HepG2 (cell line): ENCODE data around the gene LMTK2.

Experiments used
- CEBPZ ChIP-seq: IDR thresholded peaks from 2 replicates; pipeline ENCODE4 v1.6.1; 2012; ENCODE audit warnings: low read length, improper control_type of control experiment
- CTCF ChIP-seq: sonication (generic); formaldehyde crosslinking; IDR thresholded peaks from 2 replicates; pipeline ENCODE4 v1.5.0; 2020; ENCODE audit warnings: mild to moderate bottlenecking, missing genetic modification reagents, moderate library complexity
- FOXA1 ChIP-seq, 2 experiments: fragments of 450-650 bp in 1 of 2; sonication (generic) in 1 of 2; formaldehyde crosslinking in 1 of 2; IDR thresholded peaks; 2 replicates each; pipeline versions ENCODE4 v1.4.0 to v1.6.1; 2016 to 2020; ENCODE audit warnings: missing genetic modification reagents in 1 of 2
- FOXJ3 ChIP-seq: sonication (generic); formaldehyde crosslinking; IDR thresholded peaks from 2 replicates; pipeline ENCODE4 v1.4.0; 2020; ENCODE audit warnings: missing genetic modification reagents, mild to moderate bottlenecking, borderline replicate concordance
- IKZF1 ChIP-seq: fragments of 450-650 bp; IDR thresholded peaks from 2 replicates; pipeline ENCODE4 v1.7.1; 2016
- MTF1 ChIP-seq: sonication (generic); formaldehyde crosslinking; IDR thresholded peaks from 2 replicates; pipeline ENCODE4 v1.5.0; 2020; ENCODE audit warnings: missing genetic modification reagents
- MXI1 ChIP-seq: IDR thresholded peaks from 3 replicates; pipeline ENCODE4 v1.6.1; 2012; ENCODE audit warnings: low read depth, low read length, inconsistent platforms, borderline replicate concordance
- NFYB ChIP-seq: sonication (generic); formaldehyde crosslinking; IDR thresholded peaks from 2 replicates; pipeline ENCODE4 v1.4.0; 2020; ENCODE audit warnings: missing genetic modification reagents
- POLR2A ChIP-seq, 2 experiments: IDR thresholded peaks; 2 replicates each; pipeline ENCODE4 v1.6.1; 2011; ENCODE audit warnings: low read depth in 2 of 2, low read length in 2 of 2, mild to moderate bottlenecking in 1 of 2, moderate library complexity in 1 of 2; ENCODE audit not compliant: insufficient read depth in 1 of 2
- REST ChIP-seq, 2 experiments: IDR thresholded peaks; 2 replicates each; pipeline ENCODE4 v1.6.1; 2011 to 2012; ENCODE audit warnings: low read length in 2 of 2, borderline replicate concordance in 1 of 2, low read depth in 1 of 2, mild to moderate bottlenecking in 1 of 2, moderate library complexity in 1 of 2
- ZNF362 ChIP-seq: sonication (generic); formaldehyde crosslinking; IDR thresholded peaks from 2 replicates; pipeline ENCODE4 v1.4.0; 2020; ENCODE audit warnings: missing genetic modification reagents, mild to moderate bottlenecking, borderline replicate concordance
- ZNF556 ChIP-seq: sonication (generic); formaldehyde crosslinking; IDR thresholded peaks from 2 replicates; pipeline ENCODE4 v1.4.0; 2020; ENCODE audit warnings: mild to moderate bottlenecking, missing genetic modification reagents, borderline replicate concordance
- ZNF589 ChIP-seq: sonication (generic); formaldehyde crosslinking; conservative IDR thresholded peaks from 2 replicates; pipeline ENCODE4 v1.8.0; 2022; ENCODE audit warnings: mild to moderate bottlenecking, moderate library complexity, missing genetic modification reagents

GRCh38 chr7:98242934-98243333 lies 136.3 kb downstream of the LMTK2 start:
- TF ChIP-seq POLR2A (IDR thresholded peaks at IDR 0.05; ENCODE audit: insufficient read depth in 1 of 2, low read depth in 2 of 2, low read length in 2 of 2) = no peak
- no peak for TF ChIP-seq NFYB (CRISPR knock-in tag)
- TF ChIP-seq MTF1 (CRISPR knock-in tag) = no peak
- no peak for TF ChIP-seq CTCF
- no peak for TF ChIP-seq REST (IDR thresholded peaks at IDR 0.05; ENCODE audit: borderline replicate concordance in 1 of 2, low read depth in 1 of 2, low read length in 2 of 2)
- no peak for TF ChIP-seq MXI1
- no peak for TF ChIP-seq IKZF1
- TF ChIP-seq ZNF556 = no peak
- TF ChIP-seq FOXJ3 (CRISPR knock-in tag) = no peak
- no peak for TF ChIP-seq ZNF362
- no peak for TF ChIP-seq ZNF589 (CRISPR knock-in tag)
- no peak for TF ChIP-seq CEBPZ
- TF ChIP-seq FOXA1 (IDR thresholded peaks at IDR 0.05) = no peak
- no peak for TF ChIP-seq FOXA1 (CRISPR knock-in tag; IDR thresholded peaks at IDR 0.05)
